HEK293T (cell line): ENCODE data around the gene ESRRG.

Source experiments
- ARNT ChIP-seq: fragments of 450-650 bp; IDR thresholded peaks from 2 replicates; pipeline ENCODE4 v1.6.1; 2017; ENCODE audit warnings: mild to moderate bottlenecking
- L3MBTL2 ChIP-seq: fragments of 450-650 bp; conservative IDR thresholded peaks from 2 replicates; pipeline ENCODE4 v1.6.1; 2016; ENCODE audit warnings: mild to moderate bottlenecking
- LEF1 ChIP-seq: fragments of 450-650 bp; IDR thresholded peaks from 2 replicates; pipeline ENCODE4 v1.6.1; 2017; ENCODE audit warnings: mild to moderate bottlenecking, borderline replicate concordance
- SUZ12 ChIP-seq: fragments of 450-650 bp; IDR thresholded peaks from 2 replicates; pipeline ENCODE4 v1.6.1; 2016; ENCODE audit warnings: mild to moderate bottlenecking

- TF ChIP-seq SUZ12 (no peak), ARNT (no peak), LEF1 (no peak), L3MBTL2 (no peak)
Observed at GRCh38 chr1:216475659-216476276, 247.5 kb downstream of the ESRRG start.
